HG02678 (cell line): ENCODE results near the gene RNU7-1.
"Not testable (repeated sequence)": the region's sequence is repeated elsewhere in the genome, so short reads cannot be mapped to it uniquely, and the experiment has no call there.

Source experiments
- ATAC-seq: cut with Tn5 transposase; IDR thresholded peaks from one replicate; pipeline ENCODE4 v1.9.1; 2021; ENCODE audit warnings: mild to moderate bottlenecking, moderate library complexity; ENCODE audit not compliant: unreplicated experiment

RNU7-1 gene

GRCh38 chr12:6943722-6944380, at the start of gene RNU7-1, which contains the start of gene C12orf57:
RNU7-1 (plus strand) TSS chr12:6943816.
C12orf57 (plus strand) TSS chr12:6944022; CDS start chr12:6944122, 100 bp downstream.
- ATAC-seq: peak; percentile 34

GRCh38 chr12:6894321-6894720, 49.3 kb upstream of the RNU7-1 start:
- ATAC-seq: no peak

- no peak for ATAC-seq
Observed at GRCh38 chr12:6896846-6897435, 46.7 kb upstream of the RNU7-1 start.

GRCh38 chr12:6899427-6899826, 44.2 kb upstream of the RNU7-1 start:
- no peak for ATAC-seq

- ATAC-seq: no peak
Observed at GRCh38 chr12:6899837-6900519, 43.6 kb upstream of the RNU7-1 start.

GRCh38 chr12:6902448-6902847, 41.2 kb upstream of the RNU7-1 start:
- no peak for ATAC-seq

- ATAC-seq: no peak
Observed at GRCh38 chr12:6903722-6904121, 39.9 kb upstream of the RNU7-1 start.

GRCh38 chr12:6904280-6905276, 39.0 kb upstream of the RNU7-1 start, which contains the start of gene LRRC23:
LRRC23 (plus strand) TSS chr12:6904822; CDS start chr12:6905634, 812 bp downstream.
- ATAC-seq: peak; percentile 97

- no peak for ATAC-seq
Observed at GRCh38 chr12:6905414-6906040, 38.1 kb upstream of the RNU7-1 start.

GRCh38 chr12:6908141-6908540, 35.5 kb upstream of the RNU7-1 start:
- ATAC-seq: not testable (repeated sequence)

GRCh38 chr12:6909421-6910145, 34.0 kb upstream of the RNU7-1 start:
- no peak for ATAC-seq

- ATAC-seq: no peak
Observed at GRCh38 chr12:6912164-6912935, 31.3 kb upstream of the RNU7-1 start.

- ATAC-seq: peak; percentile 81
Observed at GRCh38 chr12:6914246-6914946, 29.2 kb upstream of the RNU7-1 start, which contains the start of gene ENO2. ENO2 (plus strand) TSS chr12:6914580; CDS start chr12:6915833, 1,253 bp downstream.

- no peak for ATAC-seq
Observed at GRCh38 chr12:6914947-6915788, 28.4 kb upstream of the RNU7-1 start.

- ATAC-seq: no peak
Observed at GRCh38 chr12:6915789-6916285, 27.8 kb upstream of the RNU7-1 start.

GRCh38 chr12:6916426-6917200, 27.0 kb upstream of the RNU7-1 start:
- no peak for ATAC-seq
